GM23248 (cell line): ENCODE data around the gene HOXB2.

Experiments used
- EZH2 ChIP-seq: fragments of 200-600 bp; sonication (generic); IDR thresholded peaks from 2 replicates; pipeline ENCODE4 v1.6.1; 2018; ENCODE audit warnings: antibody characterized with exemption, mild to moderate bottlenecking; ENCODE audit not compliant: insufficient read depth, poor library complexity, severe bottlenecking
- EZH2phosphoT487 ChIP-seq: fragments of 200-600 bp; sonication (generic); IDR thresholded peaks from 2 replicates; pipeline ENCODE4 v1.6.1; 2018; ENCODE audit warnings: antibody characterized with exemption, moderate library complexity, mild to moderate bottlenecking, low read depth; ENCODE audit not compliant: insufficient read depth

DNA sequence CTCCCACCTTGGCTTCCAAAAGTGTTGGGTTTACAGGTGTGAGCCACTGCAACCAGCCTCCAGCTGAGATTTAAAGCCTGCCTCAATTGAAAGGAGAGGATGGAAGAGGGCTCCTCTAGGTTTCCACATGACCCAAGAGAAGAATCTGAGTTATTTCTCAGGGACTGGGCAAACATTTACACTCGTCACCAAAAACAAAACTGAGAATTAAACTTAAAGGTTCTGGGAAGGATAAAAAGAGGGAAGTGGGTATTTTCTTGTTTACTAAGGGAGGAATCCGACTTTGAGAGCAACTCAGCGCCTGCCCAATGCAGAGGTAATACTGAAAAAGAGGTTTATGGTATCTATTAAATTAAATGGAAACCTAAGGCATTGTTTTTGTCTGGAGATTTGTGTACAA, 27.4 kb downstream of the HOXB2 start:
- TF ChIP-seq EZH2phosphoT487 (no peak), EZH2 (no peak)
